ENCODE data around the gene PLCD1.

DNA sequence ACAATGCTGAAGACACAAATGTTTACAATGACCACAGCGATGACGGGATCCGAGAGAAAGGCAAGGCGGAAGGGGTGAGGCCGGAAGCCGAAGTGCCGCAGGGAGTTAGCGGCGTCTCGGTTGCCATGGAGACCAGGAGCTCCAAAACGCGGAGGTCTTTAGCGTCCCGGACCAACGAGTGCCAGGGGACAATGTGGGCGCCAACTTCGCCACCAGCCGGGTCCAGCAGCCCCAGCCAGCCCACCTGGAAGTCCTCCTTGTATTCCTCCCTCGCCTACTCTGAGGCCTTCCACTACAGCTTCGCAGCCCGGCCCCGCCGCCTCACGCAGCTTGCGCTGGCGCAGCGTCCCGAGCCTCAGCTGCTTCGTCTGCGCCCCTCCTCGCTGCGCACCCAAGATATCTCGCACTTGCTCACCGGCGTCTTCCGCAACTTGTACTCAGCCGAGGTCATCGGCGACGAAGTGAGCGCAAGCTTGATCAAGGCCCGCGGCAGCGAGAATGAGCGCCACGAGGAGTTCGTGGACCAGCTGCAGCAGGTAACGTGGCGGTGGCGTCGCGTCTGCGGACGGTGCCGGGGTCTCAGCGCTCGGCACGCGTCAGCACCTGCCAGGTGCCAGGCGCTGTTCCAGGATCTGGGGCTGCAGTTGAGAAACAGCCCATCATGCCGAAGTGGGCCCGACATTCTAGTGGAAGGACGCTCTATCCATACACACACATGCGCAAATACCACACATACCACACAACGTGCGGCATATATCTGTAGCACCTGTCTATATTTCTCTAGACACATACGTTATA is 9.9 kb upstream of the PLCD1 start, which contains the start of gene DLEC1:
- TF ChIP-seq, protein P1, sequence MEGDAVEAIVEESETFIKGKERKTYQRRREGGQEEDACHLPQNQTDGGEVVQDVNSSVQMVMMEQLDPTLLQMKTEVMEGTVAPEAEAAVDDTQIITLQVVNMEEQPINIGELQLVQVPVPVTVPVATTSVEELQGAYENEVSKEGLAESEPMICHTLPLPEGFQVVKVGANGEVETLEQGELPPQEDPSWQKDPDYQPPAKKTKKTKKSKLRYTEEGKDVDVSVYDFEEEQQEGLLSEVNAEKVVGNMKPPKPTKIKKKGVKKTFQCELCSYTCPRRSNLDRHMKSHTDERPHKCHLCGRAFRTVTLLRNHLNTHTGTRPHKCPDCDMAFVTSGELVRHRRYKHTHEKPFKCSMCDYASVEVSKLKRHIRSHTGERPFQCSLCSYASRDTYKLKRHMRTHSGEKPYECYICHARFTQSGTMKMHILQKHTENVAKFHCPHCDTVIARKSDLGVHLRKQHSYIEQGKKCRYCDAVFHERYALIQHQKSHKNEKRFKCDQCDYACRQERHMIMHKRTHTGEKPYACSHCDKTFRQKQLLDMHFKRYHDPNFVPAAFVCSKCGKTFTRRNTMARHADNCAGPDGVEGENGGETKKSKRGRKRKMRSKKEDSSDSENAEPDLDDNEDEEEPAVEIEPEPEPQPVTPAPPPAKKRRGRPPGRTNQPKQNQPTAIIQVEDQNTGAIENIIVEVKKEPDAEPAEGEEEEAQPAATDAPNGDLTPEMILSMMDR (conservative IDR thresholded peaks at IDR 0.05; ENCODE audit: low read depth in 2 of 2), result no peak
- TF ChIP-seq REST (IDR thresholded peaks at IDR 0.05; ENCODE audit: unreplicated experiment), result no peak
- TF ChIP-seq CREB1 (CRISPR knock-in tag; IDR thresholded peaks at IDR 0.05; ENCODE audit: low read depth), result 0 out of 2 replicates have a peak, but pooled peaks have one; percentile 21
- no peak for TF ChIP-seq EZH2 (IDR thresholded peaks at IDR 0.05; ENCODE audit: low read depth, unreplicated experiment)
- TF ChIP-seq JUNB (IDR thresholded peaks at IDR 0.05; ENCODE audit: unreplicated experiment), result no peak
- TF ChIP-seq EZH2phosphoT487 (IDR thresholded peaks at IDR 0.05; ENCODE audit: unreplicated experiment), result no peak
- TF ChIP-seq POLR2AphosphoS5 (IDR thresholded peaks at IDR 0.05; ENCODE audit: low read depth), result no peak
